ENCODE results near the gene SMARCB1.

SMARCB1 gene

DNA sequence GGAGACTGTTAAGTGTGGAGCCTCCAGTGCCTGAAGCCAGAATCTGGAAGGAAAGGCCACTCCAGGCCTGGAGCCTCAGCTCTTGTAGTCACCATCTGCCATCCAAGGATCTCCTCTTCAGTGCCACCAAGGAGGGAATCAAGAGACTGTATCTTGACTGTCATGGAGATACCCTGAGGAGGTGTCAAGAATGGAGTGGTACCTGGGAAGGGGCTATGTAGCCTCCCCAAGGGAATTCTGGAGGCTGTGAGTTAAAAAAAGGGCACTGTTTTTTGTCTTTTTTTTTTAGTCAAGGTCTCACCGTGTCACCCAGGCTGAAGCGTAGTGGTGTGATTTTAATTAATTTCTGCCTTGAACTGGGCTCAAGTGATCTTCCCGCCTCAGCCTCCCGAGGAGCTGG, 27.2 kb upstream of the SMARCB1 start:
- FAIRE-seq (no peak), DNase-seq (ENCODE audit: insufficient read length, low spot score) (no peak)
- TF ChIP-seq TAF1 (IDR thresholded peaks at IDR 0.05; ENCODE audit: low read depth, low read length) = no peak
- TF ChIP-seq PAX5 (IDR thresholded peaks at IDR 0.05; ENCODE audit: insufficient read depth, low read length, severe bottlenecking) = no peak
- no peak for TF ChIP-seq POU2F2 (IDR thresholded peaks at IDR 0.05; ENCODE audit: low read depth, low read length)
- TF ChIP-seq POLR2AphosphoS5 (IDR thresholded peaks at IDR 0.05; ENCODE audit: low read depth, low read length) = no peak
- no peak for TF ChIP-seq POLR2A (IDR thresholded peaks at IDR 0.05; ENCODE audit: low read depth, low read length)
- no peak for TF ChIP-seq SPI1 (IDR thresholded peaks at IDR 0.05; ENCODE audit: low read depth, low read length)

DNA sequence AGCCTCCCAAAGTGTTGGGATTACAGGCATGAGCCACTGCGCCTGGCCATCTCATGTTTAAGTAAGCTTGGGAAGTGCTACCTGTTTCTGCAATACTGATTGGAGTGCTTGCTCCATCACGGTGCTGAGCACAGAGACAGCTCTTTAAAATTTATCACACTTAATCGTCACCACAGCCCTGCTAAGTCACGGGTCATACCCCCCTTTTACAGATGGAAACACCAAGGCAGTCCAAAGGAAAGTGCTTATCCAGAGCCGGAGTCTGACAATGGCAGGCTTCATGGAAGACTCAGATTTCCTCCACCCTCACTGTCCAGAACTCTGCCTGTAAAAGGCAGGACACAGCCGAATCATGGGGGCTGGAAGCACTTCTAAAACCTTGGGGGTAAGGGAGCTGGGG, 26.7 kb upstream of the SMARCB1 start:
- TF ChIP-seq POLR2AphosphoS5 (IDR thresholded peaks at IDR 0.05; ENCODE audit: low read depth, low read length) (no peak), POLR2A (IDR thresholded peaks at IDR 0.05; ENCODE audit: low read depth, low read length) (no peak), PAX5 (IDR thresholded peaks at IDR 0.05; ENCODE audit: insufficient read depth, low read length, severe bottlenecking) (no peak), TAF1 (IDR thresholded peaks at IDR 0.05; ENCODE audit: low read depth, low read length) (no peak), SPI1 (IDR thresholded peaks at IDR 0.05; ENCODE audit: low read depth, low read length) (no peak), POU2F2 (IDR thresholded peaks at IDR 0.05; ENCODE audit: low read depth, low read length) (no peak)
- DNase-seq (ENCODE audit: insufficient read length, low spot score) (no peak), FAIRE-seq (no peak)

DNA sequence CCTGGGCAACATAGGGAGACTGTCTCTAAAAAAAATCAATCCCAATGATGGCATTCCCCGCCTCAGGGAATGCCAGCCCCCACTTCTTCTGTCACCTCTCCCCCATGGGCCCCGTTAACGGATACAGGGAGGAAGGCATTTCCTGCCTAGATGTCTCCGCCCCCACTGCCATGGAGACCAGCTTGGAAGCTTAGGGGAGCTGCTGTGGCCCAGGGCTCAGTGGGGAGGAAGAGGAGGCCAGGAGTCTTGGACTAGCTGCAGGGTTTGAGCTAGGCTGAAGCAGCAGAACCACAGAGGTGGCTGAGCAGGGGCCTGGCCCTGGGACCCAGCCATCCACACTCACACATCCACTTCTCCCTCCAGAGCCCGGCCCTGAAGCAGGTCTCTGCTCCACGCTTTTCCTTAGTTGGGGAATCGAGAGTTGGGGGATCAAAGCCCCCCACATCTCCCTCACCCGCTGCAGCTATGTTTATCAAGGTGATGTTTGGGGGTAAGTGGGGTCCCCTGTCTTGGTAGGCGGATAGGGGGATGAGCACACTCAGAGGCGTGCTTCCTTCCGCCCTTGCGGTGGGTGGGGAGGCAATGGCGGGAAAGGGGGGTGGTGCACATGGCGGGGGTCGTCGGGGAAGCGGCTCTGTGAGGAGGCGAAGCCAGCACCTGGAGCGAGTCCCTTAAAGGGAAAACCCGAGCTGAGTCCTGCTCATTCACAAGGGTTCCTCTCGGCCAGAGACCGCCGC, 23.8 kb upstream of the SMARCB1 start, which contains the start of gene C22orf15:
Gene C22orf15, plus strand, starts transcription at position 149 of the 737 bp plus-strand sequence. Its CDS starts 317 bp downstream, at position 466.
- no peak; the same call in 1 of the 2 replicates for TF ChIP-seq POLR2A (IDR thresholded peaks at IDR 0.05; ENCODE audit: low read depth, low read length)
- TF ChIP-seq POU2F2 (IDR thresholded peaks at IDR 0.05; ENCODE audit: low read depth, low read length) = no peak
- no peak for TF ChIP-seq PAX5 (IDR thresholded peaks at IDR 0.05; ENCODE audit: insufficient read depth, low read length, severe bottlenecking)
- TF ChIP-seq TAF1 (IDR thresholded peaks at IDR 0.05; ENCODE audit: low read depth, low read length) = no peak
- no peak for TF ChIP-seq SPI1 (IDR thresholded peaks at IDR 0.05; ENCODE audit: low read depth, low read length)
- no peak for TF ChIP-seq POLR2AphosphoS5 (IDR thresholded peaks at IDR 0.05; ENCODE audit: low read depth, low read length)
- DNase-seq (ENCODE audit: insufficient read length, low spot score) (no peak), FAIRE-seq (peak; percentile 74)

DNA sequence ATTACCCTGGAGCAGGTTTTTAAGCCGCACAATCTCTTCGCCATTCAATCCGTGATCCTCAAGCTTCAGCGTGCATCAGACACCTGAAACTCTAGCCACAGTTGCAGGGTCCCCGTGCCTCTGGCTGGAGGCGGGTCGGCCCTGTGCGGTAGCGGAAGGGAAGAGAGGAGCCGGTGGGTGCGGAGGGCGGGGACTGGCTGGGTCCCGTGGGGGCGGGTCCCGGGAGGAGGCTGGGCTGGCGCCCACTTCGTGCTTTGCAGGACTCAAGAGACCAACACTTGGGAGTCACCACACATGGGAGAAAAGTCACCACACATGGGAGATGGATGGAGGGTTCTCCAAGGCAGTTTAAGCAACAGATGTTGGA, 23.2 kb upstream of the SMARCB1 start:
- DNase-seq (ENCODE audit: insufficient read length, low spot score) (peak; percentile 47), FAIRE-seq (peak; percentile 87)
- TF ChIP-seq TAF1 (IDR thresholded peaks at IDR 0.05; ENCODE audit: low read depth, low read length) = no peak
- no peak; the same call in 1 of the 2 replicates for TF ChIP-seq POU2F2 (IDR thresholded peaks at IDR 0.05; ENCODE audit: low read depth, low read length)
- no peak for TF ChIP-seq SPI1 (IDR thresholded peaks at IDR 0.05; ENCODE audit: low read depth, low read length)
- TF ChIP-seq PAX5 (IDR thresholded peaks at IDR 0.05; ENCODE audit: insufficient read depth, low read length, severe bottlenecking) = no peak
- no peak for TF ChIP-seq POLR2AphosphoS5 (IDR thresholded peaks at IDR 0.05; ENCODE audit: low read depth, low read length)
- TF ChIP-seq POLR2A (IDR thresholded peaks at IDR 0.05; ENCODE audit: low read depth, low read length) = peak; percentile 26; the same call in 1 of the 2 replicates

DNA sequence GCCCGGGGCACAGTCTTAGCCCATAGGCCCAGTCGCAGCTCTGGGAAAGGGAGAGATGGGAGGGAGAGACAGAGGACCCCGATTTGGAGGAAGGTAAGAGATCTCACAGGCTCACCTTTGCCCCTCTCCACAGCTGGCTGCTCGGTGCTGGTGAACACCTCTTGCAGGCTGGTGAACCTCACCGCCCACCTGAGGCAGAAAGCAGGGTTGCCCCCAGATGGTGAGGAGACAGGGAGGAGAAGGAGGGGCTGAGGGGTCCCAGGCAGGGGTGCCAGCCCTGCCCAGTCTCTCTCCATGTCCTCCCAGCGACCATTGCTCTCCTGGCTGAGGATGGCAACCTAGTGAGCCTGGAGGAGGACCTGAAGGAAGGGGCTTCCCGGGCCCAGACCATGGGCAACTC, 22.8 kb upstream of the SMARCB1 start:
- no peak for DNase-seq (ENCODE audit: insufficient read length, low spot score)
- FAIRE-seq = no peak
- TF ChIP-seq POLR2AphosphoS5 (IDR thresholded peaks at IDR 0.05; ENCODE audit: low read depth, low read length) = no peak
- TF ChIP-seq SPI1 (IDR thresholded peaks at IDR 0.05; ENCODE audit: low read depth, low read length) = no peak
- TF ChIP-seq PAX5 (IDR thresholded peaks at IDR 0.05; ENCODE audit: insufficient read depth, low read length, severe bottlenecking) = no peak
- no peak for TF ChIP-seq POLR2A (IDR thresholded peaks at IDR 0.05; ENCODE audit: low read depth, low read length)
- no peak for TF ChIP-seq TAF1 (IDR thresholded peaks at IDR 0.05; ENCODE audit: low read depth, low read length)
- TF ChIP-seq POU2F2 (IDR thresholded peaks at IDR 0.05; ENCODE audit: low read depth, low read length) = no peak

DNA sequence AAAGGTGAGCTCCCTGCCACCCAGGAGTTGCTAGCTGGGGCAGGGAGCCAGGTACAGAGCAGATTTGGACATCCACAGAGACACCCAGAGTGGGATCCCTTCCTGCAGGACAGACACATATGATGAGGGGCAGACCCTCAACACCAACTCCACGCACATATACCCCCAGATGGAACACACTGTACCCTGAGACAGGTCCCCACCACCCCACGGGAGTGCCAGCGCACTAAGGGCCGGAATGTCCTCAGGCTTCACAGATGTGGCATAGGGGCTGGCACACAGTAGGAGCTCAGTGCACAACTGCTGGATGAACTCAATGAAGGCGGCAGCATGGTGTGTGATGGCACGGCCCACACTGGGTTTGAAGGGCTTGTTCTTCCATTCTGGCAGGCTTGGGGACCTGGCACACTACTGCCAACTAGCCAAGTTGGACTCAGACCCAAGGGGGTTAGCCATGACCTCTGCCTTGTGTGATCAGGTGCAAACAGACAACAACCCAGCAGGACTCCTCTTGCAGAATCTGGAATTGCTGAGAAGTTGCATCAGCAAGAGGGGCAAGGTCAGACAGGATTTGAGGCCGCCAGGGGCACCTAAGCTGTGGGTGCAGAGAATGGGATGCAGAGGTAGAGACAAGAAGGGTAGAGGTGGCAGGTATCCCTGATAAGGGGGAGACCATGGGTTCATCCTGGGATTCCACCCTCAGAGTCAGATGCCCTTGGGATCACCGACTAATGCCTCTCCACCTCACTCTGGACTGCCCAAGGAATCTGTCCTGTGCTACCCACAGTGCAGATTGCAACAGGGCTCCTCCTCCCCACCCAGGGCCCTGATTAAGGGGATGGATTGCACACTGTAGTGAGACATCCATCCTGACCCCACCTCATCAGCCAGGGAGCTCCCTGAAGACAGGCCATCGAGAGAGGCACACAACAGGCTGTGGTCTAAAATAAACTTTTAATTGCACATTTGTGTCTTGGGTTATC, 21.6 kb upstream of the SMARCB1 start:
- FAIRE-seq (peak; percentile 16), DNase-seq (ENCODE audit: insufficient read length, low spot score) (no peak)
- TF ChIP-seq PAX5 (IDR thresholded peaks at IDR 0.05; ENCODE audit: insufficient read depth, low read length, severe bottlenecking) (no peak), POLR2A (IDR thresholded peaks at IDR 0.05; ENCODE audit: low read depth, low read length) (peak; percentile 12; the same call in 1 of the 2 replicates), SPI1 (IDR thresholded peaks at IDR 0.05; ENCODE audit: low read depth, low read length) (no peak), TAF1 (IDR thresholded peaks at IDR 0.05; ENCODE audit: low read depth, low read length) (no peak), POLR2AphosphoS5 (IDR thresholded peaks at IDR 0.05; ENCODE audit: low read depth, low read length) (no peak), POU2F2 (IDR thresholded peaks at IDR 0.05; ENCODE audit: low read depth, low read length) (0 out of 2 replicates have a peak, but pooled peaks have one; percentile 21)

DNA sequence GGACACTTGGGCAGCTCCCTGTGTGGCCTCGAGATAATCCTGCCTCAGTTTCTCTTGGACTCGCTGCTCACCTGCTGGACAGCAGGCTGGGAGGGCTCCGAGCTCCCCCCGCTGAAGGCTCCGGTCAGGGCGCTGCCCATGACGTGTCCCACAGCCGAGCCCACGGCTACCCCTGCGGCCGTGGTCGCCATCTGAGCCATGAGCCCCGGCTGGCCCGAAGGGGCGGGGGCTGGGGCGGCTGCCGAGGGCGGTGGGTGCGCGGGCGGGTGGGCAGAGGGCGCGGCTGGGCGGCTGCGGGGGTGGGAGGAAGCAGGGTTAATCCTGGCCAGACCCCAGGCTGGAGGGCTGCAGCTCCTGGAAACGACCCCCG, 19.5 kb upstream of the SMARCB1 start:
- DNase-seq (ENCODE audit: insufficient read length, low spot score) (no peak), FAIRE-seq (peak; percentile 54)
- TF ChIP-seq POLR2AphosphoS5 (IDR thresholded peaks at IDR 0.05; ENCODE audit: low read depth, low read length) = no peak
- no peak for TF ChIP-seq PAX5 (IDR thresholded peaks at IDR 0.05; ENCODE audit: insufficient read depth, low read length, severe bottlenecking)
- no peak for TF ChIP-seq SPI1 (IDR thresholded peaks at IDR 0.05; ENCODE audit: low read depth, low read length)
- no peak for TF ChIP-seq TAF1 (IDR thresholded peaks at IDR 0.05; ENCODE audit: low read depth, low read length)
- no peak for TF ChIP-seq POLR2A (IDR thresholded peaks at IDR 0.05; ENCODE audit: low read depth, low read length)
- TF ChIP-seq POU2F2 (IDR thresholded peaks at IDR 0.05; ENCODE audit: low read depth, low read length) = no peak

DNA sequence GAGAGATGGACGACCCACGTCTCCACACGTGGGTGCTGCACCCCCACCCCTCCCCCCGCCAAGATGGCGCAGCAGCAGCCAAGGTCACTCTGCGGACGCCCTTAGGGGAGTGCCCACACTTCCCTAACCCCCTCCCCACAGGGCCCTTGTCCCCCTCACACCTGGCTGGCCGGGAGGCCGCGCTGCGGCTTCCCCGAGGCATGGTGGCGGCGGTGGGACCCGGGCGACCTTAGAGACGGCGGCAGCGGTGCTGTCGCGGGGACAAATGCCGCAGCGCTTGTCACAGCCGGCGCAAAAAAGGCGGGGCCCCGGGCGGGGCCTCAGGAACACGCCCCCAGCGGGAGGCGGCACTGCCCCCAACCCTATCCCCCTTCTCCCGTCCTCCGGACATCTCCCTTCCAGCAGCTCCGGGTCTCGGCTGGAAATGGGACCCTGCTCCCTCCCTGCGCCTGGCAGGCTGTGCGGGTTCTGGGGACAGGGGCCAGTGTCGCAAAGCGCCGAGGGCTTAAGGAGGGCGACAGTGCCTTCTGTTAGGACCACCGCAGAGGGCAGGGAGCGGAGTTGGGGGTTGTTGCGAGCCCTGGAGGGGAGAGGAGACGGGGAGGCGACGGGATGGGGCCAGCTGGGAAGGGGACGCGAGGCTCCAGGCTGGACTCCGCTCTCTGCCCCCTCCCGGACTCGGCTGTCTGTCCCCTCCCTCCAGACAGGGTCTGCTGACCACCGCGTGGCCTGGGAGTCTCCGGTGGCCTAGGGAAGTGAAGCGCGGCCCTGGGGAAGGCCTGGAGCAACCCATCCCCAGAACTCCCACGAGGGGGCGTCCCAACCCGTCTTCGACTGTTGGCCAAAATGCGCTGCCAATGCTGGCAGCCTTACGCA, 18.9 kb upstream of the SMARCB1 start, which contains the start of gene CHCHD10:
Gene CHCHD10, minus strand, starts transcription at position 300 of the 876 bp plus-strand sequence. Its CDS starts 98 bp downstream, at position 202.
- peak; percentile 82 for TF ChIP-seq POLR2AphosphoS5 (IDR thresholded peaks at IDR 0.05; ENCODE audit: low read depth, low read length)
- peak; percentile 58; the same call in 1 of the 2 replicates for TF ChIP-seq TAF1 (IDR thresholded peaks at IDR 0.05; ENCODE audit: low read depth, low read length)
- no peak for TF ChIP-seq PAX5 (IDR thresholded peaks at IDR 0.05; ENCODE audit: insufficient read depth, low read length, severe bottlenecking)
- TF ChIP-seq SPI1 (IDR thresholded peaks at IDR 0.05; ENCODE audit: low read depth, low read length) = no peak
- no peak for TF ChIP-seq POU2F2 (IDR thresholded peaks at IDR 0.05; ENCODE audit: low read depth, low read length)
- TF ChIP-seq POLR2A (IDR thresholded peaks at IDR 0.05; ENCODE audit: low read depth, low read length) = peak; percentile 52; the same call in 1 of the 2 replicates
- peak; percentile 86 for FAIRE-seq
- peak; percentile 83 for DNase-seq (ENCODE audit: insufficient read length, low spot score)
